ENCODE measurements around the gene CD8B. TPM values are rescaled to one million over a fixed set of nuclear protein-coding genes. Genes with fewer than 3 reads are reported as not detected.

The CD8B gene
- total RNA-seq, 2 donors from 2014 or later: 1.5 to 1.8 TPM

- intact Hi-C loops (cut with DNase I): no loop called here
- Histone ChIP-seq H3K36me3 (no peaks in the 10 kb centered on the region), H3K4me3 (no peak overlapping the region), H3K4me1 (no peaks in the 10 kb centered on the region), H3K27ac (no peak overlapping the region), H3K9me3 (no peaks in the 10 kb centered on the region), H3K27me3 (no peaks in the 10 kb centered on the region), H3K9ac (ENCODE audit: low read depth in 2 of 2, low read length in 2 of 2) (no peak overlapping the region)
- no peak for DNase-seq
- no peak for TF ChIP-seq CTCF (IDR thresholded peaks at IDR 0.05)
Observed at GRCh38 chr2:86781363-86781762, 80.3 kb downstream of the CD8B start.

GRCh38 chr2:86779971-86780370, 81.7 kb downstream of the CD8B start:
- TF ChIP-seq CTCF (IDR thresholded peaks at IDR 0.05): no peak
- Histone ChIP-seq H3K27me3 (no peaks in the 10 kb centered on the region), H3K4me3 (no peak overlapping the region), H3K4me1 (no peaks in the 10 kb centered on the region), H3K36me3 (no peaks in the 10 kb centered on the region), H3K27ac (no peak overlapping the region), H3K9me3 (no peaks in the 10 kb centered on the region), H3K9ac (ENCODE audit: low read depth in 2 of 2, low read length in 2 of 2) (no peak overlapping the region)
- intact Hi-C loops (cut with DNase I): no loop called here
- no peak for DNase-seq

- intact Hi-C loops (cut with DNase I): no loop called here
- no peaks in the 10 kb centered on the region for H3K4me1 ChIP-seq
- H3K27ac ChIP-seq: no peak overlapping the region
- no peak for DNase-seq
- H3K27me3 ChIP-seq: no peaks in the 10 kb centered on the region
- no peak for TF ChIP-seq CTCF (IDR thresholded peaks at IDR 0.05)
- no peak overlapping the region for H3K9ac ChIP-seq (ENCODE audit: low read depth in 2 of 2, low read length in 2 of 2)
- H3K4me3 ChIP-seq: no peak overlapping the region
- H3K36me3 ChIP-seq: no peaks in the 10 kb centered on the region
- no peaks in the 10 kb centered on the region for H3K9me3 ChIP-seq
Observed at GRCh38 chr2:86778957-86779356, 82.7 kb downstream of the CD8B start.

GRCh38 chr2:86776532-86776931, 85.2 kb downstream of the CD8B start:
- intact Hi-C loops (cut with DNase I): no loop called here
- H3K4me1 ChIP-seq: no peaks in the 10 kb centered on the region
- H3K27ac ChIP-seq: no peak overlapping the region
- H3K4me3 ChIP-seq: no peak overlapping the region
- no peak overlapping the region for H3K9ac ChIP-seq (ENCODE audit: low read depth in 2 of 2, low read length in 2 of 2)
- H3K36me3 ChIP-seq: no peaks in the 10 kb centered on the region
- no peak for DNase-seq
- H3K27me3 ChIP-seq: no peaks in the 10 kb centered on the region
- no peak for TF ChIP-seq CTCF (IDR thresholded peaks at IDR 0.05)
- H3K9me3 ChIP-seq: no peaks in the 10 kb centered on the region

- DNase-seq: no peak
- H3K9me3 ChIP-seq: no peaks in the 10 kb centered on the region
- no peaks in the 10 kb centered on the region for H3K4me1 ChIP-seq
- H3K27me3 ChIP-seq: no peaks in the 10 kb centered on the region
- H3K9ac ChIP-seq (ENCODE audit: low read depth in 2 of 2, low read length in 2 of 2): no peak overlapping the region
- no peak overlapping the region for H3K4me3 ChIP-seq
- TF ChIP-seq CTCF (IDR thresholded peaks at IDR 0.05): no peak
- intact Hi-C loops (cut with DNase I): no loop called here
- no peak overlapping the region for H3K27ac ChIP-seq
- peaks cover 7% of the 10 kb centered on the region for H3K36me3 ChIP-seq
Observed at GRCh38 chr2:86775338-86775737, 86.3 kb downstream of the CD8B start.

GRCh38 chr2:86774862-86775261, 86.8 kb downstream of the CD8B start:
- H3K27me3 ChIP-seq: no peaks in the 10 kb centered on the region
- no peak for DNase-seq
- H3K4me3 ChIP-seq: no peak overlapping the region
- peaks cover 11% of the 10 kb centered on the region for H3K36me3 ChIP-seq
- intact Hi-C loops (cut with DNase I): no loop called here
- no peak overlapping the region for H3K9ac ChIP-seq (ENCODE audit: low read depth in 2 of 2, low read length in 2 of 2)
- no peaks in the 10 kb centered on the region for H3K9me3 ChIP-seq
- no peak overlapping the region for H3K27ac ChIP-seq
- TF ChIP-seq CTCF (IDR thresholded peaks at IDR 0.05): no peak
- H3K4me1 ChIP-seq: no peaks in the 10 kb centered on the region
